Smooth muscle cell (in vitro differentiated cells): Measurements from ENCODE around the gene NPIPB2. TPM values are rescaled to one million over a fixed set of nuclear protein-coding genes. Genes with fewer than 3 reads are reported as not detected.

Experiments used
- DNase-seq: peaks from one replicate; lab custom pipeline; 2025; ENCODE audit not compliant: unreplicated experiment; lab: John Stamatoyannopoulos, UW
- H2AFZ ChIP-seq: fragments of 200-600 bp; sonication (generic); 2 replicates; pipeline ENCODE4 v1.6.0; 2016; ENCODE audit warnings: antibody characterized with exemption, low read depth, mild to moderate bottlenecking
- H3F3A ChIP-seq: fragments of 200-600 bp; sonication (generic); 2 replicates; pipeline ENCODE4 v1.6.0; 2017; ENCODE audit warnings: antibody characterized with exemption, low read depth
- H3K27ac ChIP-seq: fragments of 200-600 bp; sonication (generic); 2 replicates; pipeline ENCODE4 v1.5.1; 2016; ENCODE audit warnings: low read depth, mild to moderate bottlenecking
- H3K27me3 ChIP-seq: fragments of 200-600 bp; sonication (generic); 2 replicates; pipeline ENCODE4 v1.6.1; 2016; ENCODE audit warnings: low read depth, mild to moderate bottlenecking
- H3K36me3 ChIP-seq: fragments of 200-600 bp; sonication (generic); 2 replicates; pipeline ENCODE4 v1.5.1; 2016; ENCODE audit warnings: low read depth
- H3K4me1 ChIP-seq: fragments of 200-600 bp; sonication (generic); 2 replicates; pipeline ENCODE4 v1.5.1; 2016; ENCODE audit warnings: low read depth
- H3K4me2 ChIP-seq: fragments of 200-600 bp; sonication (generic); 2 replicates; pipeline ENCODE4 v1.6.0; 2016; ENCODE audit warnings: mild to moderate bottlenecking
- H3K4me3 ChIP-seq: fragments of 200-600 bp; sonication (generic); 2 replicates; pipeline ENCODE4 v1.5.1; 2016; ENCODE audit warnings: mild to moderate bottlenecking
- H3K79me2 ChIP-seq: fragments of 200-600 bp; sonication (generic); 2 replicates; pipeline ENCODE4 v1.6.0; 2016; ENCODE audit warnings: low read depth, mild to moderate bottlenecking
- H3K9ac ChIP-seq: fragments of 200-600 bp; sonication (generic); 2 replicates; pipeline ENCODE4 v1.6.0; 2016; ENCODE audit warnings: low read depth
- H3K9me3 ChIP-seq: fragments of 200-600 bp; sonication (generic); replicated peaks from 2 replicates; pipeline ENCODE4 v1.5.1; 2016; ENCODE audit warnings: low read depth
- H4K20me1 ChIP-seq: fragments of 200-600 bp; sonication (generic); 2 replicates; pipeline ENCODE4 v1.6.0; 2016; ENCODE audit warnings: low read depth
- WGBS: methylation state at CpG from one replicate; pipeline ENCODE4 v1.1.7; 2016; ENCODE audit warnings: low lambda C conversion rate; 5-methylcytosine and 5-hydroxymethylcytosine counted together
- polyA plus RNA-seq: library from polyadenylated mRNA; unstranded; fragments of >200 nt; fragmentation: Nextera tagmentation; extraction: Ambion mirVana; gene quantifications from 2 replicates; pipeline ENCODE4 v1.2.1, GENCODE V29; 2016
- total RNA-seq: library from RNA; depleted of rRNA; stranded (reverse); fragments of >200 nt; gene quantifications from 2 replicates; pipeline ENCODE4 v1.2.3, GENCODE V29; 2014
- TF ChIP-seq, protein P1 (sequence below): fragments of 200-600 bp; sonication (generic); IDR thresholded peaks from 2 replicates; pipeline ENCODE4 v1.5.1; 2017; ENCODE audit warnings: borderline replicate concordance, mild to moderate bottlenecking, antibody characterized with exemption; ENCODE audit not compliant: insufficient read depth, poor library complexity, severe bottlenecking

Gene NPIPB2
- total and polyA plus RNA-seq, 2 experiments from 2014 or later = 3.8 to 10.6 TPM

DNA sequence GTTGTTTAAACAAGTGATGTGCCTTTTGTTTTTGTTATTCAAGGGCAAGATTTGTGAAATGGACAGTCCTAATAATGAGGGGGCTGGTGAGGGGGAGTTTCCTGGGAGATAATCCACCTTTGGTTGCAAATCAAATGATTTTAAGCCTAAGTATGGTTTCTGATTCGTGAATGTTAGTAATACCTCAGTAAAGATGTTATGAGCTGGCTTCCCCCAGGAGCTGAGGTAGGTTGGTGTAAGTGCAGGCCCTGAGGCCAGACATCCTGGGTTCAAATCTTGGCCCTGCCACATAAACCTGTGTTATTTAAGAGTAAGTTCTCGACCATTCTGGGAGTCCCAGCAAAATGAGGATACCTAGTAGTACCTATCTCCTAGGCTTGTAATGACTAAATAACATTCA lies 36.2 kb upstream of the NPIPB2 start:
- H3K4me1 ChIP-seq = peaks cover 7% of the 10 kb centered on the region
- H3K4me2 ChIP-seq = peak overlapping the region; percentile 97
- H3K36me3 ChIP-seq = no peaks in the 10 kb centered on the region
- H3K4me3 ChIP-seq = no peak overlapping the region
- no peak overlapping the region for H3K9ac ChIP-seq
- DNase-seq = no peak
- no peaks in the 10 kb centered on the region for H3K27me3 ChIP-seq
- H2AFZ ChIP-seq = no peak overlapping the region
- H3K79me2 ChIP-seq = peaks cover 41% of the 10 kb centered on the region
- H3F3A ChIP-seq = no peaks in the 10 kb centered on the region
- no peak overlapping the region for H3K27ac ChIP-seq
- H3K9me3 ChIP-seq = no peaks in the 10 kb centered on the region
- H4K20me1 ChIP-seq = no peaks in the 10 kb centered on the region
- TF ChIP-seq, protein P1, sequence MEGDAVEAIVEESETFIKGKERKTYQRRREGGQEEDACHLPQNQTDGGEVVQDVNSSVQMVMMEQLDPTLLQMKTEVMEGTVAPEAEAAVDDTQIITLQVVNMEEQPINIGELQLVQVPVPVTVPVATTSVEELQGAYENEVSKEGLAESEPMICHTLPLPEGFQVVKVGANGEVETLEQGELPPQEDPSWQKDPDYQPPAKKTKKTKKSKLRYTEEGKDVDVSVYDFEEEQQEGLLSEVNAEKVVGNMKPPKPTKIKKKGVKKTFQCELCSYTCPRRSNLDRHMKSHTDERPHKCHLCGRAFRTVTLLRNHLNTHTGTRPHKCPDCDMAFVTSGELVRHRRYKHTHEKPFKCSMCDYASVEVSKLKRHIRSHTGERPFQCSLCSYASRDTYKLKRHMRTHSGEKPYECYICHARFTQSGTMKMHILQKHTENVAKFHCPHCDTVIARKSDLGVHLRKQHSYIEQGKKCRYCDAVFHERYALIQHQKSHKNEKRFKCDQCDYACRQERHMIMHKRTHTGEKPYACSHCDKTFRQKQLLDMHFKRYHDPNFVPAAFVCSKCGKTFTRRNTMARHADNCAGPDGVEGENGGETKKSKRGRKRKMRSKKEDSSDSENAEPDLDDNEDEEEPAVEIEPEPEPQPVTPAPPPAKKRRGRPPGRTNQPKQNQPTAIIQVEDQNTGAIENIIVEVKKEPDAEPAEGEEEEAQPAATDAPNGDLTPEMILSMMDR = no peak
- WGBS = 87% methylated on average over 2 of the region's 2 CpGs

DNA sequence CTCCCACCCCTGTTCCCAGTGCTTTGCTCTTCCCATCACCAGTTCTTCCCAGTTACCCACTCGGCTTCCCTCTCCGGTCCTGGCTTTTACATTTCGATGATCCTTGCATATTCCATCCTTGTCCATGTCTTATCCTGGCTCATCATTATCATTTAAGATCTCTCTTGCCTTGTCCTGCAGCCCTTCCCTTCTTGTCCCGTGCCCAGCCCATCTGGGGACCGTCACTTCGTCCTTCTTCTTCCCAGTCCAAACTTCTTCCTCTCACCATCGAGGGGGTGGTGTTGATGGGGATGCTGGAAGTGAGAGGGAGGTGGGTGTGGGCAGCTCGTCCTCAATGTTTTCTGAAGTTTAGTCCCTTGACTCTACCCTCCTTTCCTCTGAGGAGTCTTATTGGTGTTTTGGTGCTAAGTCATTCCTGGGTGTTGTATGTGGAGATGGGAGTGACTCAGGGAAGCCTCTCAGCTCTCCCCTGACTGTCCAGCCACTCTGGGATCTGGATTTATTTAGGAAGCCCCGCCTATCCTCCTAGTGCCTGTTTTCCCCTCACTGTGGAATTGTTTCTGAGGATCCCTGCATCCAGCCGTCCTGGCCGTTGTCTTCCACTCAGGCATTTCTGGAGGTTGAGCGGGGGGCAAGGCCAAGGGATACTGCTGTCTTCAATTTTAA lies 35.7 kb upstream of the NPIPB2 start:
- WGBS = 36% methylated on average over 12 of the region's 12 CpGs
- H3K79me2 ChIP-seq = peaks cover 41% of the 10 kb centered on the region
- H3K9ac ChIP-seq = peak overlapping the region; percentile 77
- peak overlapping the region; percentile 41 for H2AFZ ChIP-seq
- H3F3A ChIP-seq = no peaks in the 10 kb centered on the region
- no peaks in the 10 kb centered on the region for H3K9me3 ChIP-seq
- H3K36me3 ChIP-seq = no peaks in the 10 kb centered on the region
- no peaks in the 10 kb centered on the region for H4K20me1 ChIP-seq
- no peaks in the 10 kb centered on the region for H3K27me3 ChIP-seq
- H3K4me1 ChIP-seq = peaks cover 7% of the 10 kb centered on the region
- H3K4me3 ChIP-seq = peak overlapping the region; percentile 100
- peak overlapping the region; percentile 97 for H3K4me2 ChIP-seq
- no peak overlapping the region for H3K27ac ChIP-seq
- TF ChIP-seq, protein P1 = no peak
- no peak for DNase-seq

DNA sequence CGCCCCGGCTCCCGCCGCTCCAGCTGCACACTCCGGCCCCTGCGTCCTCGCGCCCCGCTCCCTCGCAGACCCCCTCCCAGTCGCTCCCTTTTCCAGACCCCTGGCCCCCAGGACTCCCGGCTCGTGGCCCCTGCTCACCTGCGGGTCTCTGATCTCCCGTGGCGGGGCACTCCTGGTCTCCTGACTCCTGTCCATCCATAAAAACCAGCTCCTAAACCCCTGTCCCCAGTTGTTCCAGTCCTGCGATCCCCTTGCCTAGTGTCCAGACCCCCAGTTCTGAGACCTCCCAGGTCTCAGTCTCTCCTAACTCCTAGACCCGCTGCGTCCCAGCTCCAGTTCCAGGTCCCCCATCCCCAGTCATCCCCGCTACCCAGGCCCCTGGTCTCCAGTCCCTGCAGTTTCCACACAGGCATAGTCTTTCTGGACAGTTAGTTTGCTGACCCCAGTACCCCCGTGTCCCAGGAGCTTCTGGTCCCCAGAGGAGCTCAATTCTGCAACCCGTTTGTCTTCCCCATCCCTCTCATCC lies 35.1 kb upstream of the NPIPB2 start:
- TF ChIP-seq, protein P1 = no peak
- DNase-seq = no peak
- no peaks in the 10 kb centered on the region for H4K20me1 ChIP-seq
- 4% methylated on average over 10 of the region's 22 CpGs for WGBS
- no peaks in the 10 kb centered on the region for H3K9me3 ChIP-seq
- H3F3A ChIP-seq = no peaks in the 10 kb centered on the region
- no peak overlapping the region for H3K27ac ChIP-seq
- peaks cover 7% of the 10 kb centered on the region for H3K4me1 ChIP-seq
- H3K36me3 ChIP-seq = no peaks in the 10 kb centered on the region
- H2AFZ ChIP-seq = peak overlapping the region; percentile 41
- peak overlapping the region; percentile 77 for H3K9ac ChIP-seq
- peaks cover 41% of the 10 kb centered on the region for H3K79me2 ChIP-seq
- no peaks in the 10 kb centered on the region for H3K27me3 ChIP-seq
- peak overlapping the region; percentile 100 for H3K4me3 ChIP-seq
- peak overlapping the region; percentile 97 for H3K4me2 ChIP-seq

DNA sequence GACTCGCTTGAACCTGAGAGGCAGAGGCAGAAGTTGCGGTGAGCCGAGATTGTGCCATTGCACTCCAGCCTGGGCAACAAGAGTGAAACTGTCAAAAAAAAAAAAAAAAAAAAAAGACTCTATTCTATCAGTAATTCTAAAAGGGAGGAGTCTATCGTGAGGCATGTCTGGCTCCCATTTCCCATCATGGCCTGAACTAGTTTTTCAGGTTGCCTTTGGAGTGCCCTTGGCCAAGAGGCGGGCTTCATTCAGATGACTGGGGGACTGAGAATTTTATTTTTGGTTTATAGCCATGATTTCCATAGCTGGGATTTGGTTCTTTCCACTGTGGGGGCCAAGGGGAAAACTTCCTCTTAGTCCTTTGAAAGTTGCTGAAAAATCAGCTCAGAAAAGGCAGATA lies 31.2 kb upstream of the NPIPB2 start:
- Histone ChIP-seq H3F3A (no peaks in the 10 kb centered on the region), H3K79me2 (peaks cover 12% of the 10 kb centered on the region), H3K4me3 (no peak overlapping the region), H2AFZ (no peak overlapping the region), H3K27ac (no peak overlapping the region), H3K27me3 (no peaks in the 10 kb centered on the region), H3K9ac (no peak overlapping the region), H3K36me3 (no peaks in the 10 kb centered on the region), H4K20me1 (no peaks in the 10 kb centered on the region), H3K4me2 (no peak overlapping the region), H3K9me3 (no peaks in the 10 kb centered on the region), H3K4me1 (peaks cover 7% of the 10 kb centered on the region)
- TF ChIP-seq, protein P1 = no peak
- no peak for DNase-seq
- WGBS = 94% methylated on average over 5 of the region's 5 CpGs
